ENCODE results near the gene CACNA1G.

DNA sequence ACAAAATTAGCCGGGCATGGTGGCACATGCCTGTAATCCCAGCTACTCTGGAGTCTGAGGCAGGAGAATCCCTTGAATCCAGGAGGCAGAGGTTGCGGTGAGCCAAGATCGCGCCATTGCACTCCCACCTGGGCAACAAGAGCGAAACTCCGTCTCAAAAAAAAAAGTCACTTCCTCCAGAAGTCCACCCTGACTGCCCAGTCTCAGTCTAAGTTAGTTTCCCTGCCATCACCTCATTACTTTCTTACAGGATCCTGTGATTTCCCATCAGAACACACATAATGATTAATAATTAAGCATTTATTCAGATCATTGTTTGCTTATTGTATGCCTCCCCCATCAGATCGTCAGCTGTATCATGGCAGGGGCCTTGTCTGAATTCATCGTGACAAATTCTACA, 105.8 kb downstream of the CACNA1G start:
- no peak for TF ChIP-seq POLR2AphosphoS5 (IDR thresholded peaks at IDR 0.05; ENCODE audit: insufficient read depth in 1 of 2, low read depth in 1 of 2)
- TF ChIP-seq, protein P1, sequence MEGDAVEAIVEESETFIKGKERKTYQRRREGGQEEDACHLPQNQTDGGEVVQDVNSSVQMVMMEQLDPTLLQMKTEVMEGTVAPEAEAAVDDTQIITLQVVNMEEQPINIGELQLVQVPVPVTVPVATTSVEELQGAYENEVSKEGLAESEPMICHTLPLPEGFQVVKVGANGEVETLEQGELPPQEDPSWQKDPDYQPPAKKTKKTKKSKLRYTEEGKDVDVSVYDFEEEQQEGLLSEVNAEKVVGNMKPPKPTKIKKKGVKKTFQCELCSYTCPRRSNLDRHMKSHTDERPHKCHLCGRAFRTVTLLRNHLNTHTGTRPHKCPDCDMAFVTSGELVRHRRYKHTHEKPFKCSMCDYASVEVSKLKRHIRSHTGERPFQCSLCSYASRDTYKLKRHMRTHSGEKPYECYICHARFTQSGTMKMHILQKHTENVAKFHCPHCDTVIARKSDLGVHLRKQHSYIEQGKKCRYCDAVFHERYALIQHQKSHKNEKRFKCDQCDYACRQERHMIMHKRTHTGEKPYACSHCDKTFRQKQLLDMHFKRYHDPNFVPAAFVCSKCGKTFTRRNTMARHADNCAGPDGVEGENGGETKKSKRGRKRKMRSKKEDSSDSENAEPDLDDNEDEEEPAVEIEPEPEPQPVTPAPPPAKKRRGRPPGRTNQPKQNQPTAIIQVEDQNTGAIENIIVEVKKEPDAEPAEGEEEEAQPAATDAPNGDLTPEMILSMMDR (IDR thresholded peaks at IDR 0.05) = no peak
- TF ChIP-seq POLR2A (IDR thresholded peaks at IDR 0.05) = no peak

Data from vagina (tissue), 2 donors.